Endodermal cell (in vitro differentiated cells): Measurements from ENCODE around the gene HDAC4. TPM values are rescaled to one million over a fixed set of nuclear protein-coding genes. Genes with fewer than 3 reads are reported as not detected.

ENCODE experiments used
- DNase-seq: peaks from one replicate; pipeline ENCODE4 v3.0.0-alpha.2; 2017
- H3K27ac ChIP-seq: 2 replicates; pipeline ENCODE4 v1.5.1; 2013; ENCODE audit warnings: mild to moderate bottlenecking, low read depth, low read length, moderate library complexity
- H3K27me3 ChIP-seq: 2 replicates; pipeline ENCODE4 v1.6.1; 2013; ENCODE audit warnings: mild to moderate bottlenecking, low read length, moderate library complexity; ENCODE audit not compliant: insufficient read depth, control insufficient read depth, poor library complexity, severe bottlenecking
- H3K36me3 ChIP-seq: 2 replicates; pipeline ENCODE4 v1.7.0; 2013; ENCODE audit warnings: mild to moderate bottlenecking, low read length, moderate library complexity; ENCODE audit not compliant: control insufficient read depth, insufficient read depth
- H3K4me1 ChIP-seq: one replicate; pipeline ENCODE4 v1.7.0; 2013; ENCODE audit warnings: low read length; ENCODE audit not compliant: control insufficient read depth, insufficient read depth
- H3K4me3 ChIP-seq: 2 replicates; pipeline ENCODE4 v1.5.1; 2013; ENCODE audit warnings: mild to moderate bottlenecking, low read length, moderate library complexity
- H3K9ac ChIP-seq: 2 replicates; pipeline ENCODE4 v1.6.1; 2013; ENCODE audit warnings: mild to moderate bottlenecking, low read length, moderate library complexity; ENCODE audit not compliant: poor library complexity, severe bottlenecking; ENCODE audit errors: extremely low read depth
- H3K9me3 ChIP-seq: 2 replicates; pipeline ENCODE4 v1.6.1; 2013; ENCODE audit warnings: mild to moderate bottlenecking, low read length, moderate library complexity; ENCODE audit not compliant: control insufficient read depth
- H3K27ac Mint-ChIP-seq: 2 replicates; pipeline ENCODE4 v1.8.0; 2020; ENCODE audit warnings: mixed read lengths
- H3K27me3 Mint-ChIP-seq: 2 replicates; pipeline ENCODE4 v1.8.0; 2021; ENCODE audit warnings: mild to moderate bottlenecking, mixed read lengths; ENCODE audit not compliant: insufficient read depth
- H3K36me3 Mint-ChIP-seq: 2 replicates; pipeline ENCODE4 v1.8.0; 2020; ENCODE audit warnings: low read depth, mixed read lengths
- H3K4me1 Mint-ChIP-seq: 2 replicates; pipeline ENCODE4 v1.8.0; 2020; ENCODE audit warnings: mixed read lengths
- H3K4me3 Mint-ChIP-seq: 2 replicates; pipeline ENCODE4 v1.8.0; 2020; ENCODE audit warnings: mild to moderate bottlenecking, moderate library complexity, mixed read lengths
- H3K9me3 Mint-ChIP-seq: 2 replicates; pipeline ENCODE4 v1.8.0; 2020; ENCODE audit warnings: mild to moderate bottlenecking, mixed read lengths
- CTCF ChIP-seq: fragments of 200-600 bp; sonication (generic); conservative IDR thresholded peaks from 2 replicates; pipeline ENCODE4 v1.5.0; 2021; ENCODE audit warnings: antibody characterized with exemption, mild to moderate bottlenecking
- WGBS, 2 experiments: methylation state at CpG; one replicate each; pipeline versions ENCODE4 v1.1.5 to v1.1.7; 2013; ENCODE audit warnings: missing lambda C conversion rate in 2 of 2, mixed read lengths in 1 of 2; ENCODE audit not compliant: insufficient coverage in 1 of 2, insufficient read length in 1 of 2; 5-methylcytosine and 5-hydroxymethylcytosine counted together
- total RNA-seq, 2 donors: library from RNA; stranded (reverse); fragmentation: NEBNext Ultra II Directional in 1 of 2; extraction: Animal tissue kit (Norgen Biotek cat#: 25700) in 1 of 2; gene quantifications; 2 replicates in 1 of 2; 3 replicates in 1 of 2; pipeline ENCODE4 v1.2.1, GENCODE V29; 2021

Gene HDAC4
- total RNA-seq, 2 donors from 2014 or later, result 45.7 to 51.2 TPM

GRCh38 chr2:239146741-239147181 is 254.1 kb downstream of the HDAC4 start:
- H3K36me3 ChIP-seq, result peaks cover 20% of the 10 kb centered on the region
- no peak for DNase-seq
- H3K9ac ChIP-seq, result no peak overlapping the region
- no peak overlapping the region for H3K27ac ChIP-seq
- H3K27me3 ChIP-seq, result no peaks in the 10 kb centered on the region
- TF ChIP-seq CTCF, result no peak
- Mint-ChIP-seq H3K4me1 (peaks cover 15% of the 10 kb centered on the region), H3K27me3 (no peaks in the 10 kb centered on the region), H3K4me3 (no peak overlapping the region), H3K27ac (no peak overlapping the region), H3K9me3 (no peaks in the 10 kb centered on the region), H3K36me3 (peaks cover 34% of the 10 kb centered on the region)
- WGBS, 2 experiments, result 91 to 96% methylated on average over 7 to 12 of the region's 12 CpGs
- no peak overlapping the region for H3K4me3 ChIP-seq
- H3K4me1 ChIP-seq, result no peaks in the 10 kb centered on the region
- no peaks in the 10 kb centered on the region for H3K9me3 ChIP-seq

- Histone ChIP-seq H3K4me1 (no peaks in the 10 kb centered on the region), H3K36me3 (peaks cover 20% of the 10 kb centered on the region), H3K4me3 (no peak overlapping the region), H3K27ac (no peak overlapping the region), H3K9ac (no peak overlapping the region), H3K9me3 (no peaks in the 10 kb centered on the region), H3K27me3 (no peaks in the 10 kb centered on the region)
- peaks cover 15% of the 10 kb centered on the region for H3K4me1 Mint-ChIP-seq
- WGBS, 2 experiments, result 89 to 95% methylated on average over 12 to 19 of the region's 19 CpGs
- no peak for TF ChIP-seq CTCF
- no peak overlapping the region for H3K27ac Mint-ChIP-seq
- no peak for DNase-seq
- no peaks in the 10 kb centered on the region for H3K27me3 Mint-ChIP-seq
- H3K36me3 Mint-ChIP-seq, result peaks cover 37% of the 10 kb centered on the region
- H3K4me3 Mint-ChIP-seq, result no peak overlapping the region
- no peaks in the 10 kb centered on the region for H3K9me3 Mint-ChIP-seq
Measured at GRCh38 chr2:239146011-239146641, 254.7 kb downstream of the HDAC4 start.

- no peak overlapping the region for H3K27ac Mint-ChIP-seq
- H3K9me3 Mint-ChIP-seq, result no peaks in the 10 kb centered on the region
- no peaks in the 10 kb centered on the region for H3K9me3 ChIP-seq
- TF ChIP-seq CTCF, result no peak
- H3K4me3 ChIP-seq, result no peak overlapping the region
- no peak overlapping the region for H3K9ac ChIP-seq
- H3K27me3 ChIP-seq, result no peaks in the 10 kb centered on the region
- no peak overlapping the region for H3K27ac ChIP-seq
- peaks cover 37% of the 10 kb centered on the region for H3K36me3 Mint-ChIP-seq
- no peaks in the 10 kb centered on the region for H3K27me3 Mint-ChIP-seq
- H3K4me3 Mint-ChIP-seq, result no peak overlapping the region
- peaks cover 15% of the 10 kb centered on the region for H3K4me1 Mint-ChIP-seq
- WGBS, 2 experiments, result 92 to 95% methylated on average over 6 to 9 of the region's 9 CpGs
- H3K4me1 ChIP-seq, result no peaks in the 10 kb centered on the region
- no peak for DNase-seq
- peaks cover 20% of the 10 kb centered on the region for H3K36me3 ChIP-seq
Measured at GRCh38 chr2:239145601-239146000, 255.2 kb downstream of the HDAC4 start.
